ENCODE results near the gene CD151.

- TF ChIP-seq CTCF (IDR thresholded peaks at IDR 0.05; ENCODE audit: low read length) (no peak), EZH2 (IDR thresholded peaks at IDR 0.05; ENCODE audit: borderline replicate concordance, low read length) (no peak)
These were observed 37.7 kb downstream of the CD151 start for GRCh38 chr11:870418-870817.
